Neural cell (in vitro differentiated cells): ENCODE data around the gene ABHD8.

ENCODE experiments used
- CTCF ChIP-seq: fragments of 450-650 bp; IDR thresholded peaks from 2 replicates; pipeline ENCODE4 v1.5.1; 2014; ENCODE audit warnings: antibody characterized with exemption, mild to moderate bottlenecking, moderate library complexity; ENCODE audit not compliant: poor library complexity, severe bottlenecking
- EP300 ChIP-seq: fragments of 450-650 bp; conservative IDR thresholded peaks from 2 replicates; pipeline ENCODE4 v1.6.1; 2014; ENCODE audit warnings: antibody characterized with exemption, mild to moderate bottlenecking, moderate library complexity; ENCODE audit not compliant: poor library complexity, severe bottlenecking
- EZH2 ChIP-seq: fragments of 200-600, 300-800 bp; shearing (Covaris generic), sonication (generic); IDR thresholded peaks from 2 replicates; pipeline ENCODE4 v1.6.1; 2014; ENCODE audit warnings: antibody characterized with exemption, low read length, borderline replicate concordance, mild to moderate bottlenecking; ENCODE audit not compliant: insufficient read depth, poor library complexity, severe bottlenecking
- TAF1 ChIP-seq: IDR thresholded peaks from 2 replicates; pipeline ENCODE4 v1.6.1; 2012; ENCODE audit warnings: low read depth

GRCh38 chr19:17294051-17294891, 9.0 kb downstream of the ABHD8 start:
- TF ChIP-seq CTCF (no peak), EZH2 (no peak), EP300 (no peak), TAF1 (no peak)
